Gastrocnemius medialis (tissue), 4 donors: ENCODE results near the gene UTP4. TPM values are rescaled to one million over a fixed set of nuclear protein-coding genes. Genes with fewer than 3 reads are reported as not detected.

Source experiments
- ATAC-seq, 2 donors: fragments of 150-250 bp; one replicate each; pipeline ENCODE4 v1.9.1; 2016
- DNase-seq, 2 donors: peaks; one replicate each; pipeline ENCODE4 v3.0.0-alpha.2; 2019
- H3K27ac ChIP-seq, 4 donors: fragments of 200-600 bp; sonication (generic); 1 replicate in 1 of 4; 2 replicates in 3 of 4; pipeline ENCODE4 v1.5.1; 2016 to 2018; ENCODE audit warnings: mild to moderate bottlenecking in 2 of 4, moderate library complexity in 1 of 4
- H3K27me3 ChIP-seq, 3 donors: fragments of 200-600 bp; sonication (generic) in 2 of 3; 1 replicate in 1 of 3; 2 replicates in 2 of 3; pipeline versions ENCODE4 v1.5.1 to v1.6.0; 2016 to 2019; ENCODE audit warnings: mild to moderate bottlenecking in 1 of 3, moderate library complexity in 1 of 3
- H3K36me3 ChIP-seq, 2 donors: fragments of 200-600 bp; sonication (generic) in 1 of 2; one replicate each; pipeline ENCODE4 v1.5.1; 2017 to 2018
- H3K4me1 ChIP-seq, 2 donors: fragments of 200-600 bp; sonication (generic) in 1 of 2; one replicate each; pipeline ENCODE4 v1.5.1; 2016 to 2017; ENCODE audit warnings: mild to moderate bottlenecking in 2 of 2
- H3K4me3 ChIP-seq, 4 donors: fragments of 200-600 bp; sonication (generic) in 3 of 4; 1 replicate in 1 of 4; 2 replicates in 3 of 4; pipeline ENCODE4 v1.5.1; 2016 to 2019; ENCODE audit warnings: mild to moderate bottlenecking in 2 of 4
- H3K9me3 ChIP-seq, 3 donors: fragments of 200-600 bp; sonication (generic) in 2 of 3; 1 replicate in 1 of 3; 2 replicates in 2 of 3; pipeline ENCODE4 v1.5.1; 2016 to 2019
- CTCF ChIP-seq, 5 experiments: fragments of 450-650 bp in 3 of 5; fragments of 200-600 bp in 2 of 5; sonication (generic) in 2 of 5; IDR thresholded peaks in 4 of 5; conservative IDR thresholded peaks in 1 of 5; 1 replicate in 4 of 5; 2 replicates in 1 of 5; pipeline ENCODE4 v1.5.1; 2016 to 2019; ENCODE audit warnings: antibody characterized with exemption in 5 of 5, mild to moderate bottlenecking in 3 of 5, moderate library complexity in 3 of 5
- POLR2A ChIP-seq, 2 donors: fragments of 450-650 bp; IDR thresholded peaks; one replicate each; pipeline ENCODE4 v1.6.1; 2017; ENCODE audit warnings: antibody characterized with exemption in 2 of 2, mild to moderate bottlenecking in 2 of 2, moderate library complexity in 2 of 2
- in situ Hi-C, 4 donors: fragments of 200-750 bp; cut with MboI; loops; one replicate each; pipeline versions ENCODE4 v1.15.0 to v1.8.0; 2017; ENCODE audit warnings: low sequenced_read_pairs in 4 of 4
- intact Hi-C: fragments of 100-400 bp; cut with DNase I; formaldehyde crosslinking; loops from one replicate; pipeline ENCODE4 v1.15.1; 2023; ENCODE audit warnings: low total_unique reads
- total RNA-seq, 4 donors: library from RNA; depleted of rRNA; stranded (reverse); fragments of >200 nt; gene quantifications; one replicate each; pipeline versions ENCODE4 v1.1.0 to v1.2.3, GENCODE V29; 2016

UTP4 gene
- total RNA-seq, 4 donors from 2014 or later = 33.1 to 44.2 (median 35.5) TPM

- TF ChIP-seq CTCF (IDR thresholded peaks at IDR 0.05 in 4 of 5, conservative IDR thresholded peaks at IDR 0.05 in 1 of 5) = peak; percentile 57 to 80 (median 69)
- no peak for TF ChIP-seq POLR2A (IDR thresholded peaks at IDR 0.05)
- Histone ChIP-seq H3K36me3 (peaks cover 0 to 68% of the 10 kb centered on the region in 2 donors), H3K27ac (no peak overlapping the region), H3K4me3 (no peak overlapping the region), H3K4me1 (peaks cover 0 to 6% of the 10 kb centered on the region in 2 donors), H3K27me3 (no peaks in the 10 kb centered on the region), H3K9me3 (no peaks in the 10 kb centered on the region)
- intact Hi-C loops (loop anchor here (1.0 kb wide), 1 partner anchor 137 kb away; no protein-coding TSS in a partner anchor), in situ Hi-C loops (loop anchor here (5.0 to 25.0 kb wide), 3 partner anchors 134 to 137 kb away; no protein-coding TSS in a partner anchor)
- ATAC-seq (peak; percentile 59 to 61), DNase-seq (peak in 1 of 2 donors; percentile 25)
Measured at GRCh38 chr16:69150146-69150865, 17.9 kb downstream of the UTP4 start.

GRCh38 chr16:69157196-69157595, 24.7 kb downstream of the UTP4 start:
- no peaks in the 10 kb centered on the region for H3K9me3 ChIP-seq
- no peak overlapping the region for H3K4me3 ChIP-seq
- ATAC-seq = no peak
- DNase-seq = no peak
- peaks cover 0 to 94% of the 10 kb centered on the region in 2 donors for H3K36me3 ChIP-seq
- no peak for TF ChIP-seq POLR2A (IDR thresholded peaks at IDR 0.05)
- no peak for TF ChIP-seq CTCF (IDR thresholded peaks at IDR 0.05 in 4 of 5, conservative IDR thresholded peaks at IDR 0.05 in 1 of 5)
- intact Hi-C loops = no loop called here
- in situ Hi-C loops = loop anchor here in 2 of 4 donors (10.0 to 25.0 kb wide), 2 partner anchors 128 to 130 kb away; no protein-coding TSS in a partner anchor
- no peaks in the 10 kb centered on the region for H3K27me3 ChIP-seq
- H3K27ac ChIP-seq = no peak overlapping the region
- no peaks in the 10 kb centered on the region for H3K4me1 ChIP-seq

DNA sequence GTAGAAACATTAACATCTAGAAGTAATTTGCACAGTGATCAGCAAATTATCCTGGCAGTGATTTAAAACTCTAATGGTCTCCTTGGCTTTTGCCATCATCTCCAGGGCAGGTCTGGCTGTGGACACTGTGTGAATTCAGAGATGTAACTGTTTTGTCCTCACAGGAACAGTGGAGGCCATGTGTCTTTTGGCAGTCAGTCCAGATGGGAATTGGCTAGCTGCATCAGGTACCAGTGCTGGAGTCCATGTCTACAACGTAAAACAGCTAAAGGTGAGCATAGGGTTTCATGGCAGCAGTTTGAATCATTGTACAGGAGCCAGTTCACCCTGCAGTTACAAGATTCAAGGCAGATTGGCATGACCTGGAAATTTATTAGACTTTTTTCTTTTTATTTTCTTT, 27.7 kb downstream of the UTP4 start:
- intact Hi-C loops = no loop called here
- no peak overlapping the region for H3K27ac ChIP-seq
- no peak overlapping the region for H3K4me3 ChIP-seq
- no peaks in the 10 kb centered on the region for H3K27me3 ChIP-seq
- no peaks in the 10 kb centered on the region for H3K4me1 ChIP-seq
- DNase-seq (no peak), ATAC-seq (no peak)
- TF ChIP-seq POLR2A (IDR thresholded peaks at IDR 0.05) (no peak), CTCF (IDR thresholded peaks at IDR 0.05 in 4 of 5, conservative IDR thresholded peaks at IDR 0.05 in 1 of 5) (no peak)
- no peaks in the 10 kb centered on the region for H3K9me3 ChIP-seq
- in situ Hi-C loops = loop anchor here in 1 of 4 donors (25.0 kb wide), 1 partner anchor 127 kb away; no protein-coding TSS in a partner anchor
- H3K36me3 ChIP-seq = peaks cover 0 to 88% of the 10 kb centered on the region in 2 donors

DNA sequence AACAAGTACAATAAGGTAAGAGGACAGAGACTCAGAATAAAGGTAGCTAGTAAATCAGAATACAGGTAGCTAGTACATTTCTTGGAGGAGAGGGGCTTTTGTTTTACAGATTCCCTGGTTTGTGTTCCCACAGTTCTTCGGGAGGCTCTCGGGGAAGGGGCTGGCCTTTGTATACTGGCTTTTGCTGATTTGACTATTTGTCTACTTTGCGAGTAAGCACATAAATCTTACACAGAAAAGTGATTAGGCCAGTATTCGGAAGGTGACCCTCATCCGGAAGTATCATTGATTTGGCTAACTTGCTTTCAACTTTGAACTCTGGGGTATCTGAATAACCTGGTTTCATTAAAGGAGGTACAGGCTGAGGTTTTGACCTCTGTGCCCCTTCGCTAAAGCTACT, 33.1 kb downstream of the UTP4 start:
- Histone ChIP-seq H3K9me3 (no peaks in the 10 kb centered on the region), H3K27me3 (no peaks in the 10 kb centered on the region), H3K27ac (no peak overlapping the region), H3K36me3 (peaks cover 0 to 90% of the 10 kb centered on the region in 2 donors), H3K4me1 (no peaks in the 10 kb centered on the region), H3K4me3 (no peak overlapping the region)
- DNase-seq = no peak
- ATAC-seq = no peak
- intact Hi-C loops = no loop called here
- TF ChIP-seq CTCF (IDR thresholded peaks at IDR 0.05 in 4 of 5, conservative IDR thresholded peaks at IDR 0.05 in 1 of 5) = no peak
- no peak for TF ChIP-seq POLR2A (IDR thresholded peaks at IDR 0.05)
- in situ Hi-C loops = loop anchor here in 1 of 4 donors (25.0 kb wide), 1 partner anchor 122 kb away; no protein-coding TSS in a partner anchor
